Embryonic facial prominence (tissue), 1 donor: Measurements from ENCODE around the gene TREH.

Source experiments
- DNase-seq: peaks from one replicate; pipeline ENCODE4 v3.0.0-alpha.2; 2016; ENCODE audit errors: extremely low spot score

TREH gene

GRCh38 chr11:118666371-118666770 is 13.1 kb downstream of the TREH start:
- no peak for DNase-seq

- DNase-seq = no peak
Measured at GRCh38 chr11:118663902-118664301, 15.5 kb downstream of the TREH start.

- no peak for DNase-seq
Measured at GRCh38 chr11:118663381-118663780, 16.1 kb downstream of the TREH start.

GRCh38 chr11:118662401-118663271 is 16.8 kb downstream of the TREH start:
- DNase-seq = no peak

- DNase-seq = no peak
Measured at GRCh38 chr11:118661425-118662301, 17.8 kb downstream of the TREH start.

GRCh38 chr11:118660681-118661424 is 18.6 kb downstream of the TREH start:
- DNase-seq = no peak

GRCh38 chr11:118659953-118660680 is 19.3 kb downstream of the TREH start:
- DNase-seq = no peak

GRCh38 chr11:118659314-118659952 is 20.0 kb downstream of the TREH start:
- no peak for DNase-seq

GRCh38 chr11:118658429-118659313 is 20.8 kb downstream of the TREH start:
- DNase-seq = no peak

GRCh38 chr11:118657709-118658428 is 21.6 kb downstream of the TREH start:
- DNase-seq = no peak

GRCh38 chr11:118657238-118657637 is 22.2 kb downstream of the TREH start:
- DNase-seq = no peak

GRCh38 chr11:118656563-118657165 is 22.8 kb downstream of the TREH start:
- DNase-seq = no peak

- no peak for DNase-seq
Measured at GRCh38 chr11:118655486-118656190, 23.8 kb downstream of the TREH start.

- DNase-seq = no peak
Measured at GRCh38 chr11:118653684-118654390, 25.6 kb downstream of the TREH start.

GRCh38 chr11:118652681-118653181 is 26.7 kb downstream of the TREH start:
- DNase-seq = no peak

- DNase-seq = no peak
Measured at GRCh38 chr11:118651820-118652219, 27.6 kb downstream of the TREH start.

GRCh38 chr11:118650366-118650765 is 29.1 kb downstream of the TREH start:
- no peak for DNase-seq
